CD14-positive monocyte (primary cell): ENCODE results near the gene SLC6A6. TPM values are rescaled to one million over a fixed set of nuclear protein-coding genes. Genes with fewer than 3 reads are reported as not detected.

Source experiments
- DNase-seq, 3 donors: peaks; one replicate each; pipeline ENCODE4 v3.0.0-alpha.2; 2011 to 2022
- H2AFZ ChIP-seq: 2 replicates; pipeline ENCODE4 v1.6.0; 2012; ENCODE audit warnings: mild to moderate bottlenecking, low read depth, low read length, inconsistent platforms; ENCODE audit not compliant: insufficient read depth, poor library complexity, severe bottlenecking
- H3K27ac ChIP-seq, 2 donors: 1 replicate in 1 of 2; 2 replicates in 1 of 2; pipeline ENCODE4 v1.5.1; 2012 to 2013; ENCODE audit warnings: low read length in 2 of 2, control low read depth in 1 of 2, inconsistent platforms in 1 of 2, low read depth in 1 of 2, mild to moderate bottlenecking in 1 of 2
- H3K27me3 ChIP-seq, 2 donors: one replicate each; pipeline versions ENCODE4 v1.6.0 to v1.6.1; 2011 to 2013; ENCODE audit warnings: low read length in 2 of 2; ENCODE audit not compliant: control insufficient read depth in 2 of 2, insufficient read depth in 2 of 2
- H3K36me3 ChIP-seq, 2 donors: replicated peaks in 1 of 2; 1 replicate in 1 of 2; 2 replicates in 1 of 2; pipeline versions ENCODE4 v1.5.1 to v1.6.1; 2012 to 2013; ENCODE audit warnings: low read length in 2 of 2, control low read depth in 1 of 2, inconsistent platforms in 1 of 2, mild to moderate bottlenecking in 1 of 2; ENCODE audit not compliant: insufficient read depth in 2 of 2, control insufficient read depth in 1 of 2
- H3K4me1 ChIP-seq, 2 donors: 1 replicate in 1 of 2; 2 replicates in 1 of 2; pipeline versions ENCODE4 v1.5.1 to v1.6.1; 2012 to 2013; ENCODE audit warnings: low read length in 2 of 2, control low read depth in 1 of 2, inconsistent platforms in 1 of 2, mild to moderate bottlenecking in 1 of 2, moderate library complexity in 1 of 2; ENCODE audit not compliant: insufficient read depth in 2 of 2, control insufficient read depth in 1 of 2
- H3K4me2 ChIP-seq: replicated peaks from 2 replicates; pipeline ENCODE3; 2012; ENCODE audit warnings: low read length, moderate library complexity, mild to moderate bottlenecking; ENCODE audit not compliant: poor library complexity, severe bottlenecking; ENCODE audit errors: extremely low read depth
- H3K4me3 ChIP-seq, 3 experiments: fragments of 200-600 bp in 1 of 3; sonication (generic) in 1 of 3; replicated peaks in 1 of 3; 1 replicate in 2 of 3; 2 replicates in 1 of 3; pipeline ENCODE4 v1.5.1; 2011 to 2013; ENCODE audit warnings: low read length in 3 of 3, mild to moderate bottlenecking in 3 of 3, control low read depth in 2 of 3, low read depth in 2 of 3, inconsistent platforms in 1 of 3, moderate library complexity in 1 of 3
- H3K79me2 ChIP-seq: 2 replicates; pipeline ENCODE4 v1.6.0; 2012; ENCODE audit warnings: mild to moderate bottlenecking, control low read depth, inconsistent platforms, low read length, moderate library complexity; ENCODE audit not compliant: insufficient read depth
- H3K9ac ChIP-seq: 2 replicates; pipeline ENCODE4 v1.6.0; 2017; ENCODE audit warnings: low read length, mild to moderate bottlenecking; ENCODE audit not compliant: insufficient read depth, poor library complexity, severe bottlenecking
- H3K9me3 ChIP-seq, 2 donors: replicated peaks in 1 of 2; 1 replicate in 1 of 2; 2 replicates in 1 of 2; pipeline versions ENCODE4 v1.5.1 to v1.6.1; 2012 to 2013; ENCODE audit warnings: low read length in 2 of 2, control low read depth in 1 of 2; ENCODE audit not compliant: control insufficient read depth in 1 of 2, insufficient read depth in 1 of 2
- H4K20me1 ChIP-seq: 2 replicates; pipeline ENCODE4 v1.6.0; 2012; ENCODE audit warnings: mild to moderate bottlenecking, low read length, control low read depth, moderate library complexity; ENCODE audit not compliant: insufficient read depth
- H3K27ac Mint-ChIP-seq, 7 donors: one replicate each; pipeline ENCODE4 v1.8.0; 2020; ENCODE audit warnings: mild to moderate bottlenecking in 7 of 7, mixed read lengths in 7 of 7, moderate library complexity in 6 of 7, inconsistent platforms in 2 of 7
- H3K27me3 Mint-ChIP-seq, 3 donors: one replicate each; pipeline ENCODE4 v1.8.0; 2021 to 2022; ENCODE audit warnings: low read depth in 3 of 3, mild to moderate bottlenecking in 3 of 3, mixed read lengths in 3 of 3, moderate library complexity in 3 of 3, inconsistent platforms in 1 of 3
- H3K36me3 Mint-ChIP-seq, 2 donors: one replicate each; pipeline ENCODE4 v1.8.0; 2020; ENCODE audit warnings: mixed read lengths in 2 of 2, inconsistent platforms in 1 of 2, mild to moderate bottlenecking in 1 of 2
- H3K4me1 Mint-ChIP-seq: one replicate; pipeline ENCODE4 v1.8.0; 2020; ENCODE audit warnings: mild to moderate bottlenecking, mixed read lengths
- H3K4me3 Mint-ChIP-seq, 2 donors: one replicate each; pipeline ENCODE4 v1.8.0; 2020; ENCODE audit warnings: mild to moderate bottlenecking in 2 of 2, mixed read lengths in 2 of 2, moderate library complexity in 1 of 2
- H3K9me3 Mint-ChIP-seq, 7 donors: one replicate each; pipeline ENCODE4 v1.8.0; 2020 to 2022; ENCODE audit warnings: mixed read lengths in 7 of 7, mild to moderate bottlenecking in 6 of 7, moderate library complexity in 6 of 7, inconsistent platforms in 2 of 7
- CTCF ChIP-seq: fragments of 200-600 bp; IDR thresholded peaks from one replicate; pipeline ENCODE4 v1.8.0; 2022; ENCODE audit warnings: antibody characterized with exemption, mild to moderate bottlenecking
- WGBS: methylation state at CpG from one replicate; pipeline ENCODE4 v1.1.5; 2013; ENCODE audit warnings: missing lambda C conversion rate; ENCODE audit not compliant: insufficient coverage; 5-methylcytosine and 5-hydroxymethylcytosine counted together
- intact Hi-C, 2 donors: fragments of 100-400 bp; cut with micrococcal nuclease; formaldehyde crosslinking; loops; one replicate each; pipeline versions ENCODE4 v1.15.0 to v1.15.1; 2023
- polyA plus RNA-seq, 3 donors: library from polyadenylated mRNA; depleted of rRNA in 1 of 3; unstranded in 2 of 3; stranded (reverse) in 1 of 3; fragments of 300-500 nt in 2 of 3; fragments of >200 nt in 1 of 3; fragmentation: Illumina TruSeq in 2 of 3; gene quantifications; 1 replicate in 2 of 3; 2 replicates in 1 of 3; pipeline ENCODE4 v1.2.3, GENCODE V29; 2012 to 2021

SLC6A6 gene
- polyA plus RNA-seq, 3 donors: 18.4 to 136 (median 24.5) TPM

GRCh38 chr3:14471690-14472089, 69.3 kb downstream of the SLC6A6 start:
- Histone ChIP-seq H3K4me1 (no peaks in the 10 kb centered on the region), H4K20me1 (peaks cover 92% of the 10 kb centered on the region), H2AFZ (no peak overlapping the region), H3K27ac (no peak overlapping the region), H3K4me2 (no peak overlapping the region), H3K36me3 (peaks cover 94 to 100% of the 10 kb centered on the region in 2 donors), H3K27me3 (no peaks in the 10 kb centered on the region), H3K9me3 (no peaks in the 10 kb centered on the region), H3K79me2 (no peaks in the 10 kb centered on the region), H3K9ac (no peak overlapping the region), H3K4me3 (no peak overlapping the region)
- Mint-ChIP-seq H3K27me3 (no peaks in the 10 kb centered on the region), H3K4me3 (no peak overlapping the region), H3K27ac (no peak overlapping the region), H3K4me1 (peaks cover 6% of the 10 kb centered on the region), H3K36me3 (peaks cover 93 to 100% of the 10 kb centered on the region in 2 donors), H3K9me3 (peaks cover 0 to 2% (median 0%) of the 10 kb centered on the region in 7 donors)
- TF ChIP-seq CTCF: no peak
- no peak for DNase-seq
- 100% methylated on average over 3 of the region's 10 CpGs for WGBS
- intact Hi-C loops: loop anchor here in 1 of 2 donors (10.0 kb wide), 1 partner anchor 577 kb away; no protein-coding TSS in a partner anchor

- no peak overlapping the region for H3K4me3 ChIP-seq
- peak overlapping the region in 1 of 2 donors; percentile 36 for H3K27ac ChIP-seq
- H3K9me3 Mint-ChIP-seq: peaks cover 0 to 2% (median 0%) of the 10 kb centered on the region in 7 donors
- H3K4me1 Mint-ChIP-seq: peaks cover 4% of the 10 kb centered on the region
- intact Hi-C loops: loop anchor here in 1 of 2 donors (10.0 kb wide), 1 partner anchor 578 kb away; no protein-coding TSS in a partner anchor
- H3K36me3 ChIP-seq: peaks cover 94 to 100% of the 10 kb centered on the region in 2 donors
- H3K36me3 Mint-ChIP-seq: peaks cover 93 to 100% of the 10 kb centered on the region in 2 donors
- H3K27ac Mint-ChIP-seq: peak overlapping the region in 2 of 7 donors; percentile 26 to 50
- no peaks in the 10 kb centered on the region for H3K4me1 ChIP-seq
- H4K20me1 ChIP-seq: peaks cover 92% of the 10 kb centered on the region
- no peaks in the 10 kb centered on the region for H3K9me3 ChIP-seq
- TF ChIP-seq CTCF: no peak
- no peak overlapping the region for H2AFZ ChIP-seq
- no peaks in the 10 kb centered on the region for H3K27me3 Mint-ChIP-seq
- no peak overlapping the region for H3K9ac ChIP-seq
- no peaks in the 10 kb centered on the region for H3K27me3 ChIP-seq
- H3K4me3 Mint-ChIP-seq: no peak overlapping the region
- no peak overlapping the region for H3K4me2 ChIP-seq
- no peak for DNase-seq
- H3K79me2 ChIP-seq: no peaks in the 10 kb centered on the region
- WGBS: 91% methylated on average over 18 of the region's 22 CpGs
Observed at GRCh38 chr3:14472471-14473351, 70.3 kb downstream of the SLC6A6 start.
